Naive B cell (primary cell): ENCODE data around the gene FUS. TPM values are rescaled to one million over a fixed set of nuclear protein-coding genes. Genes with fewer than 3 reads are reported as not detected.
A peak's percentile ranks its signal among the peaks of the same experiment; 100 is the strongest.

ENCODE experiments used
- ATAC-seq, 2 donors: fragments of 150-1000 bp; cut with Tn5 transposase; 2 replicates each; pipeline ENCODE4 v1.10.0; 2021; ENCODE audit warnings: low read depth in 2 of 2, mild to moderate bottlenecking in 2 of 2, moderate library complexity in 2 of 2
- DNase-seq: peaks from one replicate; pipeline ENCODE4 v3.0.0; 2022
- H3K27ac Mint-ChIP-seq, 6 donors: one replicate each; pipeline ENCODE4 v1.8.0; 2020 to 2022; ENCODE audit warnings: mild to moderate bottlenecking in 6 of 6, mixed read lengths in 6 of 6, moderate library complexity in 5 of 6, inconsistent platforms in 2 of 6
- H3K27me3 Mint-ChIP-seq, 3 donors: one replicate each; pipeline ENCODE4 v1.8.0; 2021 to 2022; ENCODE audit warnings: mixed read lengths in 3 of 3, mild to moderate bottlenecking in 1 of 3
- H3K36me3 Mint-ChIP-seq, 2 donors: one replicate each; pipeline ENCODE4 v1.8.0; 2020 to 2022; ENCODE audit warnings: mixed read lengths in 2 of 2, inconsistent platforms in 1 of 2, mild to moderate bottlenecking in 1 of 2
- H3K4me1 Mint-ChIP-seq, 3 donors: one replicate each; pipeline ENCODE4 v1.8.0; 2020 to 2022; ENCODE audit warnings: mixed read lengths in 3 of 3, inconsistent platforms in 1 of 3, mild to moderate bottlenecking in 1 of 3, moderate library complexity in 1 of 3
- H3K4me3 Mint-ChIP-seq, 8 donors: one replicate each; pipeline ENCODE4 v1.8.0; 2020 to 2022; ENCODE audit warnings: mild to moderate bottlenecking in 8 of 8, mixed read lengths in 8 of 8, moderate library complexity in 8 of 8, inconsistent platforms in 2 of 8
- H3K9me3 Mint-ChIP-seq, 7 donors: one replicate each; pipeline ENCODE4 v1.8.0; 2020 to 2022; ENCODE audit warnings: mixed read lengths in 7 of 7, mild to moderate bottlenecking in 5 of 7, inconsistent platforms in 2 of 7, moderate library complexity in 1 of 7
- polyA plus RNA-seq, 6 donors: library from polyadenylated mRNA; unstranded; fragments of 300-500 nt; fragmentation: Illumina TruSeq; gene quantifications; one replicate each; pipeline ENCODE4 v1.2.3, GENCODE V29; 2021; ENCODE audit warnings: low read depth in 6 of 6

FUS gene
- polyA plus RNA-seq = 100 to 1,000 TPM in 5 of 6 donors, 10 to 100 TPM in 1; 79.0 to 177 (median 145) TPM

DNA sequence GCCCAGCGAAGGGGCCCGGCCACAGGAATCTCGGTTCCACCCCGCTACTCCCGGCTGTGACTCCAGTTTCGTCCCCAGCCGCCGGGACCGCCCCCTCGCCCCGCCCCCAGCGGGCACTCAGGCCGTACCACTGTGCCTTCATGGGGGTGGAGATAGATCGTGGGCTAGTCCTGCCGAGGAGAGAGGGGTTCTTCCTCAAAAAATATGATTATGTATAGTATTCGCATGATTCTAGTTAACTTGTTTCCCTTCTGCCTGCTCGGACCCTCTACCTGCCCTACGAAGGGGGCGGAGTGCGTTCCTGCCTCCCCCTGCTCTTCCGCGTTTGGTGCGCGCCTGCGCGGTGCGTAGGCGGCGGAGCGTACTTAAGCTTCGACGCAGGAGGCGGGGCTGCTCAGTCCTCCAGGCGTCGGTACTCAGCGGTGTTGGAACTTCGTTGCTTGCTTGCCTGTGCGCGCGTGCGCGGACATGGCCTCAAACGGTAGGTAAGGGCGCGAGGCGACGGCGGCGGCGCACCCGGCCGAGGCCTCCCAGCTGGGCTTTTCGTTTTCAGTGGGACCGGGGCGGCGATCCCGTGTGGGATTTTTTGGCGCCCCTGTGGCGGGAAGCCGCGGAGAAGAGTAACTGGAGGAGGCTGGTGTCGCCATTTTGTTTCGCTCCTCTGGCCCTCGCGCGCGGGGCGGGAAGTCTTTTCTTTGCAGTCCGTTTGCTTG is at the start of gene FUS:
Gene FUS (plus strand): TSS at position 393 of the 713 bp plus-strand sequence. CDS start 76 bp downstream, at position 469.
- peak within 1 kb of the TSS; percentile 97 to 99 (median 98) for H3K4me3 Mint-ChIP-seq
- peaks cover 48 to 59% (median 58%) of the 10 kb centered on the region in 3 donors for H3K4me1 Mint-ChIP-seq

GRCh38 chr16:31130336-31130891 is 49.5 kb upstream of the FUS start:
- ATAC-seq (no peak), DNase-seq (no peak)
- Mint-ChIP-seq H3K27ac (no peak overlapping the region), H3K36me3 (peaks cover 0 to 8% of the 10 kb centered on the region in 2 donors), H3K4me1 (peaks cover 6 to 14% (median 7%) of the 10 kb centered on the region in 3 donors), H3K9me3 (no peaks in the 10 kb centered on the region), H3K4me3 (no peak overlapping the region), H3K27me3 (no peaks in the 10 kb centered on the region)

More for the DNA sequence above, at the start of gene FUS:
- Mint-ChIP-seq H3K9me3 (peaks cover 0 to 1% (median 0%) of the 10 kb centered on the region in 7 donors), H3K36me3 (peaks cover 9 to 13% of the 10 kb centered on the region in 2 donors), H3K27ac (peak within 1 kb of the TSS; percentile 98 to 100 (median 99)), H3K27me3 (no peaks in the 10 kb centered on the region)
- ATAC-seq = peak; percentile 56 to 62
- DNase-seq = peak; percentile 92

DNA sequence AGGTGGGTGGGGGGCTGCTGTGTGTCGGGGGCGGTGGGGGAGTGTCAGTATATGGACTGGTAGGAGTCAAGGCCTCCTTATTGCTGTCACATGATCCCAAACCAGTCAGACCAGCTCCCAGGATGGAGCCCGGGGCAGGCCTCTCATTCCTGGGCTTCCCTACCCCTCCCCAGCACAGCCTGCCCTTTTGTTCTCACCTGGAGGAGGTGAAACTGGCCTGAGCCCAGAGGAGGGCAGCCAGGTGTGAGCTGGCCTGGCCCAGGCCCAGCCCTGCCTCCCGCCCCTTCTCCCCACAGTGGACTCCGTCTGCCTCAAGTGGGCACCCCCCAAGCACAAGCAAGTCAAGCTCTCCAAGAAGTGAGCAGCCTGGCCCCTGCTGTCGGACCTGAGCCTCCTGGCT is 49.0 kb upstream of the FUS start:
- H3K27ac Mint-ChIP-seq = no peak overlapping the region
- DNase-seq (no peak), ATAC-seq (no peak)
- H3K4me1 Mint-ChIP-seq = peaks cover 4 to 11% (median 7%) of the 10 kb centered on the region in 3 donors
- no peaks in the 10 kb centered on the region for H3K27me3 Mint-ChIP-seq
- no peaks in the 10 kb centered on the region for H3K9me3 Mint-ChIP-seq
- no peak overlapping the region for H3K4me3 Mint-ChIP-seq
- H3K36me3 Mint-ChIP-seq = peaks cover 0 to 4% of the 10 kb centered on the region in 2 donors

DNA sequence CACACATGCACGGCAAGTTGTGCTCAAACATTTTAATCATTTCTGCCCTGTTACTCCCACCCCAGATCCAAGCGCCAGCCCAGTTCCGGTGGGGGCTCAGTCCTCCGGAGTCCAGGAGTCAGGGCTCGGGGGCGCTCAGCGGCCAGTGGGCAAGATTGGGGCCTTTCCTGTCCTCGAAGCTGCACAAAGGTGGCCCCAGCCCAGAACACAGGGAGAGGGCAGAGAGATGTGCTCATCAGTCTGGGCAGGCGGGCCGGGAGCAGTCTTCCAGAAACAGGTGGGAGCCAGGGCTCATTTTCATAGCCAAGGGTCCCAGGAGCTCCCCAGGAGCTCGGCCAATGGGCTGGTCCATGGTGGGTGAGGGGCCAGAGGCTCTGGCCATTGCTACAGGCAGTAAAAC is 48.5 kb upstream of the FUS start:
- H3K27me3 Mint-ChIP-seq = no peaks in the 10 kb centered on the region
- peak overlapping the region in 1 of 8 donors; percentile 41 for H3K4me3 Mint-ChIP-seq
- H3K4me1 Mint-ChIP-seq = peaks cover 0 to 8% (median 6%) of the 10 kb centered on the region in 3 donors
- H3K36me3 Mint-ChIP-seq = no peaks in the 10 kb centered on the region
- no peaks in the 10 kb centered on the region for H3K9me3 Mint-ChIP-seq
- ATAC-seq = no peak
- DNase-seq = no peak
- no peak overlapping the region for H3K27ac Mint-ChIP-seq

GRCh38 chr16:31131841-31132271 is 48.1 kb upstream of the FUS start:
- H3K27ac Mint-ChIP-seq = no peak overlapping the region
- DNase-seq (no peak), ATAC-seq (no peak)
- H3K9me3 Mint-ChIP-seq = no peaks in the 10 kb centered on the region
- H3K36me3 Mint-ChIP-seq = no peaks in the 10 kb centered on the region
- H3K4me3 Mint-ChIP-seq = no peak overlapping the region
- peaks cover 0 to 8% (median 6%) of the 10 kb centered on the region in 3 donors for H3K4me1 Mint-ChIP-seq
- no peaks in the 10 kb centered on the region for H3K27me3 Mint-ChIP-seq

- Mint-ChIP-seq H3K27me3 (no peaks in the 10 kb centered on the region), H3K4me3 (peak overlapping the region in 1 of 8 donors; percentile 47), H3K27ac (peak overlapping the region in 2 of 6 donors; percentile 24 to 38), H3K9me3 (no peaks in the 10 kb centered on the region), H3K36me3 (no peaks in the 10 kb centered on the region), H3K4me1 (peaks cover 0 to 8% (median 6%) of the 10 kb centered on the region in 3 donors)
- no peak for DNase-seq
- no peak for ATAC-seq
Measured at GRCh38 chr16:31132303-31132979, 47.5 kb upstream of the FUS start.

GRCh38 chr16:31133046-31133501 is 46.9 kb upstream of the FUS start:
- ATAC-seq (no peak), DNase-seq (no peak)
- H3K9me3 Mint-ChIP-seq = no peaks in the 10 kb centered on the region
- peak overlapping the region in 1 of 8 donors; percentile 47 for H3K4me3 Mint-ChIP-seq
- peaks cover 0 to 8% (median 6%) of the 10 kb centered on the region in 3 donors for H3K4me1 Mint-ChIP-seq
- H3K27ac Mint-ChIP-seq = peak overlapping the region in 2 of 6 donors; percentile 38 to 88
- no peaks in the 10 kb centered on the region for H3K27me3 Mint-ChIP-seq
- no peaks in the 10 kb centered on the region for H3K36me3 Mint-ChIP-seq

GRCh38 chr16:31134091-31134571 is 45.8 kb upstream of the FUS start:
- H3K27me3 Mint-ChIP-seq = no peaks in the 10 kb centered on the region
- peak overlapping the region in 1 of 6 donors; percentile 7 for H3K27ac Mint-ChIP-seq
- H3K4me3 Mint-ChIP-seq = no peak overlapping the region
- no peaks in the 10 kb centered on the region for H3K9me3 Mint-ChIP-seq
- no peaks in the 10 kb centered on the region for H3K36me3 Mint-ChIP-seq
- ATAC-seq = no peak
- DNase-seq = no peak
- H3K4me1 Mint-ChIP-seq = peaks cover 0 to 8% (median 0%) of the 10 kb centered on the region in 3 donors

GRCh38 chr16:31134625-31135534 is 45.1 kb upstream of the FUS start:
- Mint-ChIP-seq H3K36me3 (no peaks in the 10 kb centered on the region), H3K27me3 (no peaks in the 10 kb centered on the region), H3K27ac (no peak overlapping the region), H3K9me3 (no peaks in the 10 kb centered on the region), H3K4me1 (peaks cover 0 to 8% (median 0%) of the 10 kb centered on the region in 3 donors), H3K4me3 (no peak overlapping the region)
- ATAC-seq = no peak
- no peak for DNase-seq

- H3K27me3 Mint-ChIP-seq = no peaks in the 10 kb centered on the region
- H3K4me3 Mint-ChIP-seq = peak within 1 kb of the TSS in 1 of 8 donors; percentile 4
- H3K27ac Mint-ChIP-seq = peak within 1 kb of the TSS in 1 of 6 donors; percentile 86
- DNase-seq = no peak
- no peak for ATAC-seq
- no peaks in the 10 kb centered on the region for H3K36me3 Mint-ChIP-seq
- H3K4me1 Mint-ChIP-seq = peaks cover 0 to 8% (median 0%) of the 10 kb centered on the region in 3 donors
- no peaks in the 10 kb centered on the region for H3K9me3 Mint-ChIP-seq
Measured at GRCh38 chr16:31135535-31136286, 44.2 kb upstream of the FUS start, which contains the start of gene PRSS8. PRSS8 (minus strand) TSS chr16:31135727; CDS start chr16:31135498, 229 bp downstream.

GRCh38 chr16:31136287-31136662 is 43.7 kb upstream of the FUS start:
- Mint-ChIP-seq H3K9me3 (no peaks in the 10 kb centered on the region), H3K4me3 (no peak overlapping the region), H3K27me3 (no peaks in the 10 kb centered on the region), H3K36me3 (no peaks in the 10 kb centered on the region), H3K27ac (peak overlapping the region in 1 of 6 donors; percentile 86), H3K4me1 (peaks cover 0 to 8% (median 0%) of the 10 kb centered on the region in 3 donors)
- DNase-seq (no peak), ATAC-seq (no peak)
